Astrocyte of the spinal cord (primary cell): Measurements from ENCODE around the gene PPP1R8.
"Not testable (repeated sequence)": the region's sequence is repeated elsewhere in the genome, so short reads cannot be mapped to it uniquely, and the experiment has no call there.

ENCODE experiments used
- DNase-seq: peaks from one replicate; pipeline ENCODE4 v3.0.0; 2011; ENCODE audit warnings: low read depth, low spot score
- H3K4me3 ChIP-seq: 2 replicates; pipeline ENCODE4 v1.5.1; 2011; ENCODE audit warnings: low read depth, mild to moderate bottlenecking, low read length, moderate library complexity
- CTCF ChIP-seq: IDR thresholded peaks from 2 replicates; pipeline ENCODE4 v1.5.1; 2012; ENCODE audit warnings: low read depth, mild to moderate bottlenecking, low read length, inconsistent platforms
- in situ Hi-C: cut with HindIII; loops from 2 replicates; pipeline ENCODE4 v1.10.0; 2017; ENCODE audit warnings: low sequenced_read_pairs

Gene PPP1R8

GRCh38 chr1:27795601-27796000, 35.0 kb upstream of the PPP1R8 start:
- in situ Hi-C loops = no loop called here
- H3K4me3 ChIP-seq = no peak overlapping the region
- DNase-seq = no peak
- no peak for TF ChIP-seq CTCF

DNA sequence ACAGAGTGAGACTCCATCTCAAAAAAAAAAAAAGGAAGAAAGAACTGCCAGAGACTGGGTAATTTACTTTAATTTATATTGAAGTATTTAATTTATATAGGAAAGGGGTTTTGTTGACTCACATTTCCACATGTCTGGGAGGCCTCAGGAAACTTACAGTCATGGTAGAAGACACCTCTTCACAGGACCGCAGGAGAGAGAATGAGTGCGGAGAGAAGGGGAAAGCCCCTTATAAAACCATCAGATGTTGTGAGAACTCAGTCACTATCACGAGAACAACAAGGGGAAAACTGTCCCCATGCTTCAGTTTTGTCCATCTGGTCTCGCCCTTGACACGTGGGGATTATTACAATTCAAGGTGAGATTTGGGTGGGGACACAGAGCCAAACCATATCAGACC, 25.8 kb upstream of the PPP1R8 start:
- no peak overlapping the region for H3K4me3 ChIP-seq
- DNase-seq = no peak
- in situ Hi-C loops = no loop called here
- TF ChIP-seq CTCF = no peak

GRCh38 chr1:27806758-27807157, 23.8 kb upstream of the PPP1R8 start:
- in situ Hi-C loops = no loop called here
- TF ChIP-seq CTCF = no peak

DNA sequence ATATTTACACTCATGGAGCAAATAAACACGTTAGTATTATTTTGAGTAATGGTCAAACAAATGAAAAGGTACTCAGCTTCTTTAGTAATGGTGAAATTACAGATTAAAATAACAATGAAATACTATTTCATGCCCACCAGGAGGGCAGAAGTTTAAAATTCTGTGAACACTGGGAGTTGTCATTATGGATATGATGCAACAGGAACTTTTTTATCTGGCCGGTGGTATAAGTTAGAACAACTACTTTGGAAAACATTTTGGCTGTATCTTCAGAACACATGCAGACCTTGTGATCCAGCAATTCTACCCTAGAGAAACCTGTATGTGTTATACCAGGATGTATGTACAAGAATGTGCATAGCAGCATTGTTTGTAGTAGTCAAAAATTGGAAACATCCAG, 23.2 kb upstream of the PPP1R8 start:
- TF ChIP-seq CTCF = no peak
- no peak for DNase-seq
- no peak overlapping the region for H3K4me3 ChIP-seq
- in situ Hi-C loops = no loop called here

More at GRCh38 chr1:27806758-27807157, 23.8 kb upstream of the PPP1R8 start:
- DNase-seq = no peak
- no peak overlapping the region for H3K4me3 ChIP-seq

- in situ Hi-C loops, DNase-seq, H3K4me3 ChIP-seq: not testable (repeated sequence)
Measured at GRCh38 chr1:27808131-27808530, 22.5 kb upstream of the PPP1R8 start.

- DNase-seq = no peak
- TF ChIP-seq CTCF = no peak
- in situ Hi-C loops = no loop called here
- no peak overlapping the region for H3K4me3 ChIP-seq
Measured at GRCh38 chr1:27809883-27810282, 20.7 kb upstream of the PPP1R8 start.

GRCh38 chr1:27811741-27812500, 18.7 kb upstream of the PPP1R8 start:
- in situ Hi-C loops = no loop called here

More at GRCh38 chr1:27811741-27812500, 18.7 kb upstream of the PPP1R8 start:
- no peak overlapping the region for H3K4me3 ChIP-seq
- TF ChIP-seq CTCF = no peak
- no peak for DNase-seq
